ENCODE measurements around the gene TCOF1. TPM values are rescaled to one million over a fixed set of nuclear protein-coding genes. Genes with fewer than 3 reads are reported as not detected.

TCOF1 gene
- total RNA-seq, 4 donors from 2014 or later: 9.4 to 40.0 (median 20.1) TPM

DNA sequence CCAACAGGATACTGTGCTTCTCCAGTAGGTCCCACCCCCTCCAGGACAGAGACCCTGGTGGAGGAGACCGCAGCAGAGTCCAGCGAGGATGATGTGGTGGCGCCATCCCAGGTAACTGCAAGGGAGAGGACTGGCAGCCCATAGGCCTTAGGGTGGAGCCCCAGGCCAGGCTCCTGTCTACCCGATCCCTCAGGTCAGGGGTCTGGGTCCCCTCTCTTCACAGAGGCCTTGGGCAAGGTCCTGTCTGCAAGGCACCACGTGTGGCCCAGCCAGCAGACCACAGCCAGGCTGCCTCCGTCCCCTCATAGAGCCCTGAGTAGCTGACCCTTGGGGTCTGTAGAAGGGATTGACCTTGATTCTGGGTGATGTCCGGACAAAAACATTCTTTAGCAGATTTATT, 35.2 kb downstream of the TCOF1 start:
- H3K4me1 ChIP-seq: no peaks in the 10 kb centered on the region
- TF ChIP-seq, protein P1, sequence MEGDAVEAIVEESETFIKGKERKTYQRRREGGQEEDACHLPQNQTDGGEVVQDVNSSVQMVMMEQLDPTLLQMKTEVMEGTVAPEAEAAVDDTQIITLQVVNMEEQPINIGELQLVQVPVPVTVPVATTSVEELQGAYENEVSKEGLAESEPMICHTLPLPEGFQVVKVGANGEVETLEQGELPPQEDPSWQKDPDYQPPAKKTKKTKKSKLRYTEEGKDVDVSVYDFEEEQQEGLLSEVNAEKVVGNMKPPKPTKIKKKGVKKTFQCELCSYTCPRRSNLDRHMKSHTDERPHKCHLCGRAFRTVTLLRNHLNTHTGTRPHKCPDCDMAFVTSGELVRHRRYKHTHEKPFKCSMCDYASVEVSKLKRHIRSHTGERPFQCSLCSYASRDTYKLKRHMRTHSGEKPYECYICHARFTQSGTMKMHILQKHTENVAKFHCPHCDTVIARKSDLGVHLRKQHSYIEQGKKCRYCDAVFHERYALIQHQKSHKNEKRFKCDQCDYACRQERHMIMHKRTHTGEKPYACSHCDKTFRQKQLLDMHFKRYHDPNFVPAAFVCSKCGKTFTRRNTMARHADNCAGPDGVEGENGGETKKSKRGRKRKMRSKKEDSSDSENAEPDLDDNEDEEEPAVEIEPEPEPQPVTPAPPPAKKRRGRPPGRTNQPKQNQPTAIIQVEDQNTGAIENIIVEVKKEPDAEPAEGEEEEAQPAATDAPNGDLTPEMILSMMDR (IDR thresholded peaks at IDR 0.05): no peak
- TF ChIP-seq POLR2A (IDR thresholded peaks at IDR 0.05): no peak
- no peaks in the 10 kb centered on the region for H3K9me3 ChIP-seq
- no peaks in the 10 kb centered on the region for H3K36me3 ChIP-seq
- H3K27ac ChIP-seq: no peak overlapping the region
- no peak overlapping the region for H3K4me3 ChIP-seq
- no peaks in the 10 kb centered on the region for H3K27me3 ChIP-seq
- intact Hi-C loops (cut with DNase I; ENCODE audit: low total_unique reads): no loop called here
- no peak for DNase-seq

GRCh38 chr5:150393096-150393645, 35.7 kb downstream of the TCOF1 start:
- Histone ChIP-seq H3K36me3 (no peaks in the 10 kb centered on the region), H3K27me3 (no peaks in the 10 kb centered on the region), H3K9me3 (no peaks in the 10 kb centered on the region), H3K27ac (no peak overlapping the region), H3K4me1 (no peaks in the 10 kb centered on the region), H3K4me3 (no peak overlapping the region)
- no peak for TF ChIP-seq POLR2A (IDR thresholded peaks at IDR 0.05)
- TF ChIP-seq, protein P1 (IDR thresholded peaks at IDR 0.05): no peak
- intact Hi-C loops (cut with DNase I; ENCODE audit: low total_unique reads): no loop called here
- DNase-seq: no peak

GRCh38 chr5:150394131-150394530, 36.6 kb downstream of the TCOF1 start:
- Histone ChIP-seq H3K27ac (no peak overlapping the region), H3K4me3 (no peak overlapping the region), H3K27me3 (no peaks in the 10 kb centered on the region), H3K4me1 (no peaks in the 10 kb centered on the region), H3K9me3 (no peaks in the 10 kb centered on the region), H3K36me3 (no peaks in the 10 kb centered on the region)
- intact Hi-C loops (cut with DNase I; ENCODE audit: low total_unique reads): no loop called here
- TF ChIP-seq, protein P1 (IDR thresholded peaks at IDR 0.05): no peak
- TF ChIP-seq POLR2A (IDR thresholded peaks at IDR 0.05): no peak
- DNase-seq: no peak

- H3K9me3 ChIP-seq: no peaks in the 10 kb centered on the region
- H3K4me3 ChIP-seq: no peak overlapping the region
- no peaks in the 10 kb centered on the region for H3K36me3 ChIP-seq
- TF ChIP-seq, protein P1 (IDR thresholded peaks at IDR 0.05): no peak
- TF ChIP-seq POLR2A (IDR thresholded peaks at IDR 0.05): no peak
- no peak overlapping the region for H3K27ac ChIP-seq
- no peak for DNase-seq
- H3K27me3 ChIP-seq: no peaks in the 10 kb centered on the region
- H3K4me1 ChIP-seq: no peaks in the 10 kb centered on the region
- intact Hi-C loops (cut with DNase I; ENCODE audit: low total_unique reads): no loop called here
These were observed 37.6 kb downstream of the TCOF1 start for GRCh38 chr5:150394912-150395687.

DNA sequence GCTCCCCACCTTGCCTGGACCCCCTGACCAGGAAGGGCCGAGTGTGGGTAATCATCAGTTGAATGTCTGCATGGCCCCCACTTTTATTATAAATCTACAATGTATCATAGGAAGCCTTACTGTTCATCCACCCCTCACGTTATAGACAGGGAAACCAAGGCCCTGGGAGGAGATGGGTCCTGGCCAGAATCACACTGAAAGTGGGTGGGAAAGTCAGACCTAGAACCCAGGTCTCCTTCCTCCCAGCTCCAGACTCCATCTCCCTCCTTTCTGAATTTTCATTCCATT, 38.1 kb downstream of the TCOF1 start:
- intact Hi-C loops (cut with DNase I; ENCODE audit: low total_unique reads): no loop called here

More for the DNA sequence above, 38.1 kb downstream of the TCOF1 start:
- Histone ChIP-seq H3K4me1 (no peaks in the 10 kb centered on the region), H3K27ac (no peak overlapping the region), H3K27me3 (no peaks in the 10 kb centered on the region), H3K9me3 (no peaks in the 10 kb centered on the region), H3K4me3 (no peak overlapping the region), H3K36me3 (no peaks in the 10 kb centered on the region)
- no peak for DNase-seq
- TF ChIP-seq, protein P1 (IDR thresholded peaks at IDR 0.05): no peak
- TF ChIP-seq POLR2A (IDR thresholded peaks at IDR 0.05): no peak
